Activated CD4-positive, alpha-beta T cell treated with anti-CD3 and anti-CD28 coated beads for 1 hour (primary cell): ENCODE results near the gene IKZF1.

Experiments used
- DNase-seq: peaks from one replicate; pipeline ENCODE4 v3.0.0-alpha.2; 2020

The IKZF1 gene

DNA sequence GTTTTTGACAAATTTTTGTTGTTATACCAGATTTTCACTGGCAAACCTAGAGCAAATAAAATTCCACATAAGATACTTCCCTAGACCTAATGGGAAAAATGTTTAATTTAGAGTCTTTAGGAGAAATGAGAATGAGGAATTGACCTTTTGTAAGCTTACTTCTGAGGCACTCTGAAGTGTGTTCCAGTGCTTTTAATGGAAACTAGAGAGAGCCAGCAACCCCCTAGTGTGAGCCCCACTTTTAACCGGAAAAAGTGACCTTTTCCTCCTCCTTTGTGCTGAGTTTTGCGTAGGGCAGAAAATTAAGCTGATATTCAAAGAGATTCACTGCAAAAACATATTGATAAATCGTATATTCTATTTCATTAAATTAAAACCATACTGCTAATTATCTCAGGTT lies 5.2 kb downstream of the IKZF1 start:
- no peak for DNase-seq

DNA sequence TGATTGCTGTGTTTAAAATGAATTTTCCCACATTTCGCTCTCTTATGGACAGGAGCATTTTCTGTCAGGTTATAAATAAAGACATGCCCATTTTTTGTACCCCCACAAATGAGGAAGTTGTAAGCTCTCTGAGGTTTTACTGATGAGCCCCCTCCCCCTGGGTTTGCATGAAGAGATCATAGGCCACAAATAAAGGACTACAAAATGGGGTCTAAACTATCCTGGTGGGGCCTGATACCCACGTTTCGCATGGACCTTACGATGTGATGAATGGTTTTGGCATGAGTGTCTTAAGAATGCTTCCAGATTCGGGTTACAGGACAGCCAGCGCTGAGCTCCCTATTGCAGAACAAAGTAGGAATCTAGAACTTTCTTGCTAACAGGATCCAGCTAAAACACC lies 5.8 kb downstream of the IKZF1 start:
- no peak for DNase-seq

DNA sequence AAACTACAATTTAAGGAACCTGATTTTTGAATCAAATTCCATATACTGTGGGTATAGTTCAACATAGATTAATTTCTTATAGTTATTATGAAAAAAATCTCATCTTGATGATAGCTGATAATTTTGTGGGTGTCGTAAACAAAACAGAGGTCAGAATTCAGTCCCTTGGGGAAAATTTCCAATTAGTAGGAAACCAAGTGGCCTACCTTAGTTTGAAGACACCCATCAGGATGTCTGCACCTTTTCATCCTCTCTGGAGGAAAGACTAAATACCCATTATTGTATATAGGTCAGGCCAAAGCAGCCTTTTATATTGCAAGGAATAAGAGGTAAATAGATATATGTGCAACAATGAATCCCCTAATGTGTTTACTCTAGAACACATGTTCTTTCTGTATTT lies 6.4 kb downstream of the IKZF1 start:
- DNase-seq = no peak

DNA sequence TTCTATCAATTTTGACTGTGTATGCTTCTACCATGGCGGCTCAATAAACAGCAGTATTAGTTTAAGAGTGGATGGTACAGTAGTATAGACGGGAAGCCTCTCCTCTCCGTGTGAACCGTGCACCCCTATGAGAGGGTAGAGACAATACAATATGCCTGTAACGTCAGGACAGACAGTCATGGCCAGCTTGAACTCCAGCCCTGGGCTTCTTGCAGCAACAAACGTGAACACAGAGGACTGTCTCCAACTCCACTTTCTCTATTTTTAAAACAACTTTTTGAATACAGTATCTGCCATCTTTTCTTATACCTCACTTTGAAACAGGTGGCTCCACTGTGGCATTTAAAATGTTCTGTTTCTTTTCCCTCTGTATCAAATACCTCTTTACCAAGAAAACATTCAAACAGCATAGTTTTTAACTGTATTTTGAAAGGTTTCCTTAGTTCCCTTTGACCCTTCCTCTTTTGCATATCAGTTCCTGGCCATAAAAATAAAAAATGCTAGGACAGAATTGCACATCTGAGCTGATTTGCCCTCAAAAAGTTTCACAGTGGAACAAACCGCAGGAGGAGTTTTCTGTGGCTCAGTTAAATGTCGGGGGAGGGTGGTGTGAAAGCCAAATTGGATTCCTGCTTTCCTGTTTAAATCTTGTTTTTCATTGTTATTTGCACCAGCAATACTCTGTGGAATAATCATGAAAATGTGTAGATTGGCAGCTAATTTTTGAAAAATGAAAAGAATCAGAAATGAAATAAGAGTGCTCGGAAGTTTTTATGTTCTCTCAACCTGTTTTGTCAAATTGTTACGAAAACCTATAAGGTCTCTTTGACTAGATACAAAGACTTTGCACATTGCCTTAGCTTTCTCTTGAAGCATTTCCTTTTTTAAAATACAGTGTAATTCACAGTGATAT lies 8.0 kb downstream of the IKZF1 start:
- DNase-seq = no peak

DNA sequence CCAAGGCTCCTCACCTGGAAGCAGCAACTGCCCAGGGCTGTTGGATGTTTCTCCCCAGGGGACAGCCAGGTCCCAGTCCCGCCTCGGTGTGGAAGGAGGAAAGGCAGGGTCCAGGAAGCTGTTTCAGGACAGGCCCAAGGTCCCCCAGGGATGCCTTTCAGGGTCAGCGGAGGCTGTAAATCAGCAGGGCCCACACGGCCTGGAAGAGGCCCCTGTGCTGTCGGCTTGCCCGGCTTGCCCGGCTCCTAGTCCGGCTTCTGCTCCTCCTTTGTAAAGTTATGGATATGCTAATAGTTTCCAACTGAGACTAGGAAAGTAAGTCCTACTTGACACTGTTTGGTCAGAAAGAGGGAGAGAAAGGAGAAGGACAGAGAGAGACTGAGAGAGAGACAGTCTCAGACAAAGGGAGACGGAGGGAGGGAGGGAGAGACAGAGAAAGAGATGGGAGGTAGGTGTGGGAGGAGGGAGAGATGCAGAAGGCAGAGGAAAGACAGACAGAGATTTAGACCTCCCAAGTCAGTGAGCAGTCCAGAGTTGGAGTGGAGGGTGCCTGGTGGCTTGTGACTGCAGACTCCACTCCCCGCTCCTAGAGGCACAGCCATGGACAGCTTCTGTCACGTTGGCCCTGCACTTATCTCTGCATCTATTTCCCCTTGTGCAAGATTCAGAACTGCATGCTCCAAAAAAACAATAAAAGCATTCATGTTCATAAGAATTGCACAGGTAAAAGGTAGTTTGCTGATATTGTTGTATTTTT lies 10.5 kb downstream of the IKZF1 start:
- DNase-seq = no peak

DNA sequence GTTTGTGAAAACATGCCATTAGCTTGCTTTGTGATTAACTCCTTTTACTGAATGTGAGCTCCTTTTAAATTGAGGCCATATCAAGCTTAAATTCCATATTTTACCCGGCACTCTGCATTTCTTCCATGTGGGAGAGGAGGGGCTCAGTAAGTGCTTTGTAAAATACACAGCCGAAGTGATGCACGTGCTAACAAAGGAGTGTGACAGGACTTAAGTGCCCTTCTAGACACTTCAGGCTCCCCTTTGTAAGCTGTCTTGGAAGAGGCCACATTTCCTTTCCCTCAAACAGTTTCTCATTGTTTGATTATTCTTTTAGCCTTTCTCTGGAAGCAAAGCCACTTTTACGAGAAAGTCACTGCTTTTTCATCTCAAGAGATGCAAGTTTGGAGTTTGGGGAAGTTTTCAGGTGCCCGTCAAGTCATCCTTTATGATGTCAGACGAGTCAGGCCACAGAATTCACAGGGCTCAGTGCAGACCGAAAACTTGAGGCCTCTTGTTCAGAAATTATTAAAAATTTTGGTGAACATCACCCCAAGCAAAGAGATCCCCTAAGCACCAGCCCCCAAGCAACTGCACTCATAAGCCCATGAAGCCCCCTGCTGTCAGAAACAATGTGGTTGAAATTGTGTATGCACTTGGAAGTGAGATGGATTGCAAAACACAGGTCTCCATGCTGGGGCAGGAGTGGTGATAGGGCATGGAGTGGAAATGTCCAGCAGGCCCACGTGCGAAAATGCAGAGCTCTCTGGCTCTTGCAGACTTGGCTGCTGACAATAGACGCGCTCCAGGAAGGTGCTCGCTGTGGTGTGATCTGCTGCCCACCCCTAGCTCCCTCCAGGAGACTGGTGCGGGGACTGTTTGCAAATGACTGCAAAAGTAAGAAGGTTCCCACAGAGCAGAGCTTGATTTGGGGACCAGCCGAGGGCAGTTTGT lies 11.5 kb downstream of the IKZF1 start:
- DNase-seq = no peak

DNA sequence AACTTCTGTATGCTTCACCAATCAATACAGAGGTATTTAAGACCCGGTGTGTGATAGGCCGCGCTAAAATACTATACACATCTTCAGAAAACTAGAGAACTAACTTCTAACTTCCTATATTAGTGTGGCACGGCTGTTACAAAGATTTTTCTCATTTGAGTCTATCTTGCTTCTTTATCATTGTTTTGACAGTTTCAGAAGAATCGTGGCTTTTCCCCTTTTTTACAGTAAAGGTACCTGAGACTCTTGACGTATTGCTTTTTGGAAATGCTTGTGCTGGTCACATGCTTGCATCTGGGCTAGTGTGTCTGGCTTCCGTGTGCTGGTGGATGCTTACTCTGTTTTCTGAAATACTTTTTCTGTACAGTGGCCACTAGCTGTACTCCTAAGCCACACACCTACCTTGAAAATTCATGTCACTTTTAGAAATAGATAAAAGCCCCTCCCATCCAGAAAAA lies 12.7 kb downstream of the IKZF1 start:
- DNase-seq = no peak

DNA sequence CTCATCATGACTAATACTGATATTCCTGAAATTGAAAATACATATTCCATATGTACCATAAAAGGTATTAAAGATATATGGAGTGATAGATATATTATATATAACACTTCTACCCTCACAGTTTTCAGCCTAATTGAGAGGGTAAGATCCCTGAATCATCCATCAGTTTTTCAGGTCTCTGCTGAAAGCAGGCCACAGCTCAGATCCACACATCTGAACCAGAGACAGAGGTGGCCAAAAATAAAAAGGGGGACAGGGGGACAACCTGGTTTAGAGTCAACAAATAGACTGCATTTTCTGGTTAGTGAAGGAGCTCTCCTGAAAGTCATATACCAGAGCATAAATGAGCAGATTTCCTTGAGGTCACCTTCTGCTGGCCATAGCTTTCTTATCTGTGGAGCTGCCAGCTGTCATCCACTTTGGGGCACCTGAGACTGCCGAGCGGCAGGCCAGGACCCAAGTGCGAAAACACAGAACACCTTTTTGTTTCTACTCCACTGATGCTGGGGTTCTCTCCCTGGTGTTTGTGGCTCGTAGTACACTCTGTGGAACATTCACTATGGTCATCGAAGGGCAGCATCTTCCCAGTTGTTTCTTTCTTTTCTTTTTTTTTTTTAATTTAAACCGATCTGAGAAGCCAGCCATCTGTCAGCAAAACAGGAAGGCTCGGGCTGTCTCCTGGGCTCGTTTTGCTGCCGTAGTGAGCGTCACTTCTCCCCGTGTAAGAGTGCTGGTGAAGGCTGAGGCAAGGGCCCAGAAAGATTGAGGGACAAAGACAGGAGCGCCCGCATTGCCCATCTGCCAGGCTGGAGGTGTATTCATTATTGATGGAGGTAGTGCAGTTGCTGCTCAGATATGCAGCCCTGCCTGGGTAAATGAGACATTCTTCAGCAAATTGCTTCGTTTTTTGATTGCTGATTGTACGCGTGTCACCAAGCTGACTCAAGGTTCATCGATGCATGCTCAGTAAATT lies 13.5 kb downstream of the IKZF1 start:
- DNase-seq = no peak

DNA sequence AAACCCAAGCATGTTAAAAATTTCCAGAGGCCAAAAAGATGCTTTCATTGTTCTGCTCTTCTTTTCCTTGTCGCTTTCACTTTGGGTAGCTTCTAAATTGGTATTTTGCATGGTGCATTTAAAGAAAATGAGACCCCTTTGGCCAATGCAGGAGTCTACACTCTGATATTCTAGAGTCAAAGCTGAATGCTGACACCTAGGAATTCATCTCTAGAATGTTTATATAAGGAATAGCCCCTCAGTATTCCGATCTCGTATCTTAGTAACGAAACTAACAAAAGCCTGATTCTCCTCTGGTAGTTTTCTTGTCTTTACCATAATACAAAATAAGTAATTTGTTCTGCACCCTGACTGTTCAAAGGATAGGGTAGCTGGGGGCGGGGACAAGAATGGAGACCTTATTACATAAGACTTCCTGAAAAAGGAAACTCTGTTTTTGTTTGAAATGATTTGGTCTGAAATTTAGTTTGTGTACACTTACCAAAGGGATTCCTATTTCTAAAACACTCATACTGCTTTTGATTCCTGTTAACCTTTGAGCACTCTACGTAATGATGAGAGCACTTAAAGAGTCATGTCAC lies 17.1 kb downstream of the IKZF1 start:
- DNase-seq = no peak

DNA sequence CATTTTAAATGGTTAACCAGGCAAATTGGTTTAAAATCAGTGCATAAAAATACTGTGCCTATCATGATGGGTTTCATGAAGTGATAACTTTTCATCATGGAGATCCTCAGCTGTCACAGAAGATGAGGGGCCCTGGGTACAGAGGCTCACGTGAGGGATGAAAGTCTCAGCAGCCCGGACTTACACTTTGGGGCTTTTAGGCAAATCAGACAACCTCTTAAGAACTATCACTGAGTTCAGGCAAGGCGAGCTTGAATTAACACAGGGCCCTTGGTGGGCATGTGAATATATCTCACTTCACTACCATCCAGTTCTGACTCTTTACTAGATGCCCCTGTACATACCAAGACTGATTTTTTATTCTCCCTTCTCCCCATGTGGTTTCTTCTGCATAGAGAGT lies 19.6 kb downstream of the IKZF1 start:
- DNase-seq = no peak

DNA sequence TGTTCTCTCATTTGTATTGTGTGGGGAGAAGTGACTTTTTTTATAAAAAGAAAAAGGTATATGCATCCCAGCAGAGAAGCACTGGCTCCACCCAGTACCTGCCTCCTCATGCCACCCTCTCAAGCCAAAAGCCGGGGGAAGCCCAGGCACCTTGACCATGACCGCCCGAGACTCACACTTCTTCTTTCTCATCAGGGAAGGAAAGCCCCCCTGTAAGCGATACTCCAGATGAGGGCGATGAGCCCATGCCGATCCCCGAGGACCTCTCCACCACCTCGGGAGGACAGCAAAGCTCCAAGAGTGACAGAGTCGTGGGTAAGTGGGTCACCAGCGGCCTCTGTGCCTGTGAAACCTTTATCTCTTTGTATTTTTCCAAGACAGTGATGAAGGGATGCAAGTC lies 22.9 kb downstream of the IKZF1 start:
- DNase-seq = no peak

DNA sequence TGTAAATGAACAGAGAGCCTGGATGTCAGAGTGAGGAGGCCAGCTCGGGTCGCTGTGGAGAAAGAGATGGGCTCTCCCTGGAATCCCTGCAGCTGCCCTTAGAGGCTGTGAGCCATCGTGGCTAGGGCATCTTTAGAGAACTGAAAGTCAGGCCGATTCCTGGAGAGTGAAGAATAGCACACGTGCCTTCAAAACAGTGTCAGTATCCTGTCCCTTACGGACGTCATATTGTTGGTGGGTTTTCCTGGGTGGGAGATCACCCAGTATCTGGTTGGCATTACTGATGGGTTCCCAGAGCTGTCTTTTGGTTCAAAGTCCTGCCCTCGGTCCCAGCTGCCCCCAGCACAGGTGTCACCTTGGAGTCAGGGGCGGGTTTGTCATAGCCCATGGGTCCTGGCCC lies 25.3 kb downstream of the IKZF1 start:
- no peak for DNase-seq

DNA sequence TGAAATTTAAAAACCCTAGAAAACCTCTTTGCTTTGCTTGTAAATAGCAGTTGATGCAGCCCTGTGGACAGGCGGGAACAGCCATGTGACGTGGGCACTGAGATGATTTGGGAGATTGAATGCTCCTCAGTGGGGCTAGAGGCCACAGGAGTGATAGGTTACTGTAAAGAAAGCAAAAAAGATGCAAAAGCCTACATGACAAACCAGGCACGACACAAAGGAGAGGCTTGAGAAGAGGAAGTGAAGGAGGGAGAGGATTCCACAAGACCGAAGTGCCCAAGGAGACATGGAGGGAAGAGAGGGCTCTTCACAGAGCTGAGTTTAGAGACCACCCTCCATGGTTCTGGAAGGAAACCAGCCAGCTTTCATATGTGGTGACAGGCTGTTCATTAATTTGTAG lies 25.7 kb downstream of the IKZF1 start:
- no peak for DNase-seq

DNA sequence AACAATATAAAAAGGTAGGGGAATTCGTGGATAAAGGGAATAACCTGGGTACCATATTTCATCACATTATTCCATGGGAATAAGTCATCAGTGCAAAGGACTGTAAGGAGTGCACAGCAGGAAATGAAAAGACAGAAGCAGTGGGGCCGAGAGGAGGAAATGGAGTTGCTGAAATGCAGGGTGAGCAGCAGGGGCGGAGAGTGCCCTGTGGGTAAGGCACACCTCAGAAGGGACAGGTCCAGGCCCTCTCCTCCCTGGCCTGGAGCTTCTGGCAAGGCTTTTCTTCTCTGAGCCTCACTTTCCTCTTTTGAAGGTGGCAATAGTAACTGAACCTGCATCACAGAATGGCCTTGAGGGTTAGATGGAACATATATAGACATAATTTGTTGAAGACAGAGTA lies 26.2 kb downstream of the IKZF1 start:
- DNase-seq = no peak

DNA sequence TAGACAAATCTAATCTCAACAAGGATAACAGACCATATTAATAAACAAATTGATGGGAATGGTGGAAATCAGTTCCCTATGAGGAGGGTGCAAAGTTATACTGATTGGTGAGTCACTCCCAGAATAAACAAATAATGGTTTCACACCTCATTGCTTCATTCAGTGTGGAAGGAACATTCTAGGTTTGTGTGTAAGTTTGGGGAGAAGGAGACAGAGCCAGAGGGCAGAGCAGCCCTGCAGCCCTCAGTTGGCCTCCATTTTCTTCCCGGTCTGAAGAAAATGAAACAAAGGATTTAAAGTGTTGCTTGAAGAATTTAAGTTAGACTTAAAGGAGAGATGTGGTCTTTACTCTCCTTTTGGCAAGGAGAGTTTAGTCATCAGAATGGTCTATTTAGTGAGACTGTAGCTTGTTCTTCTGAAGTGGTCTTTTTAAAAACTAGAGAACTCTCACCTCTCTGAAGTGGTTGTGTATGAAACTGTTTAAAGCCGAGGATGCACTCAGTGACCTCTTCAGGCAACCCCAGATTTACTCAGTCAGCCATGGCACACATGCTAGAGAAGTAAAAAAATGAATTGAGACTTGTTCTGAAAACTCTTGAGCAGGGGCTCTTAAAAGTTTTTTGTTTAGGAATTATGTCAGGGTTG lies 27.2 kb downstream of the IKZF1 start:
- DNase-seq = no peak

DNA sequence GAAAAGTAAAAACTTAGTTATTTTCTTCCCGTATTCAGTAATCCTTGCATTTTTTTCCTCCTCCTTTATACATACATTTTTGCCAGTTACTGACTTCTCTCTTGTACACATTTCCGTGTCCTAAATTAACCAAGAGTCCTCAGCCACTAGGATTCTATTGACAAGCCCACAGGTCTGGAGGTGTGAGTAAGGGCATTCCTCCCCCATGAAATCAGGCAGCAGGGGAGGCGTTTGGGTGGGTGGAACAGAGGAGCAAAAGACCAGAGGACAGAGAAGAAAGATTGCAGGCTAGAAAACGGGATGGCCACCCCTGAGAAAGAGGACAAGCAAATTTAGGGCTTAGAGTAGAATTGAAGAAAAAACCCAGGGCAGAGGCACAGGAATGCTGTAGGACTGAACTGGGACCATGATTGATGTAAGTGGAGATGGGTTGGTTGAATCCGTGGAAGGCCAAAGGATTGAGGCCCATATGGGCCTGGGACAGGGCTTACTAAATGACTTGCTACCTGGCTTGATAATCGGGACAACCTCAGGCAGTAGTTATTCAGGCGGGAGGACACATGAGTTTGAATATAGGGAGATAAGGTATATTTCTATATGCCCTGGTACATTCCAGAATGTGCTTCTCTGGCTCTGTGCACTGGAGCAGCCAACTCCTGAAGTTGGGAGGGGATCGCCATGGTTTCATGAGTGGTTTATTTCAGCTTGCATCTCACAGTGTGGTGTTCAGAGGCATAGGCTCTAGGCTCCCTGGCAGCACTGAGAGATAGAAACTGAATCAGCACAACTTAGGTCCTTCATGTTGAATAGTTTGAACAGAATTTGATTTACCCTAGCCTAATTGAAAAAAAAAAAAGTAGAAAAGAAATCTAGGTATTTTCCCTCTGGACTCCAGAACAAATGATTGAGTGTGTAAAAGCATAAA lies 28.0 kb downstream of the IKZF1 start:
- DNase-seq = no peak

DNA sequence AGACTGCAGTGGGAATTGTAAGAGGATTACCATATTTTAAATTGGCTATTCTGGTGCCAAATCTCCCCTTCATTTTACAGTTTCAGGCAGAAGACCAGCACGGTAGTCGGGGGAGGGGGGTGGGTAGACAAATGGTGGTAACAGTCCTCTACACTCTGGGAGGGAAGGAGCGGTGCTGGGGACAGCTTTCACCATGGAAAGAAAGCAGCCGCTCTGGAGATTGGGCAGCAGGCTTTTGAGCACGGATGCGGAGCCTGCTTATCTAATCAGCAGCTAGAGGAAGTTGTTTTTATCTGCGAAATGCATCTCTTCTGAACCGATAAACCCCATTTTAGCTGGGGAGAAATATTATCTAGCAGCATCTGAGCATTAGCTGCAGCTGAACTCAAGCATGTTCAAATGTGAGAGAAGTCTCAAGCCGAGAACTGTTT lies 28.7 kb downstream of the IKZF1 start:
- no peak for DNase-seq

DNA sequence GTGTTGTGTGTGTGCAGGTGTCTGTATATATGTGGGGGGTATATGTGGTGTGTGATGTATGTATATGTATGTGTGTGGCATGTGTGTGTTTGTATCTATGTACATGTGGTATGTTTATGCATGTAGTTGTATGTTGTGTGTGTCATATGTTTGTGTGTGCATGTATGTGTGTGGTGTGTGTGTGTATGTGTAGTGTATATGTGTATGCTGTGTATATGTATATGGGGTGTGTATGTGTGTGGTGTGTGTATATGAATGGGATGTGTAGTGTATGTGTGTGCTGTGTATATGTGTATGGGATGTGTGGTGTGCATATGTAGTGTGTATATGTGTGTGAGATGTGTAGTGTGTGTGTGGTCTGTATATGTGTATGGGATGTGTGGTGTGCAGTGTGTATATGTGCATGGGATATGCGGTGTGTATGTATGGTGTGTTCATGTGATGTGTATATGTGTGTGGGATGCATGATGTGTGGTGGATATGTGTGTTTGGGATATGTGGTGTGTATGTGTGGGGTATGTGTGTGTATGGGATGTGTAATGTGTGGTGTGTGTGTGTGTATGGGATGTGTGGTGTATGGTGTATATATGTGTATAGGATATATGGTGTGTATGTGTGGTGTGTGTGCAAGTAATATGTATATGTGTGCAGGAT lies 30.0 kb downstream of the IKZF1 start:
- DNase-seq = no peak

DNA sequence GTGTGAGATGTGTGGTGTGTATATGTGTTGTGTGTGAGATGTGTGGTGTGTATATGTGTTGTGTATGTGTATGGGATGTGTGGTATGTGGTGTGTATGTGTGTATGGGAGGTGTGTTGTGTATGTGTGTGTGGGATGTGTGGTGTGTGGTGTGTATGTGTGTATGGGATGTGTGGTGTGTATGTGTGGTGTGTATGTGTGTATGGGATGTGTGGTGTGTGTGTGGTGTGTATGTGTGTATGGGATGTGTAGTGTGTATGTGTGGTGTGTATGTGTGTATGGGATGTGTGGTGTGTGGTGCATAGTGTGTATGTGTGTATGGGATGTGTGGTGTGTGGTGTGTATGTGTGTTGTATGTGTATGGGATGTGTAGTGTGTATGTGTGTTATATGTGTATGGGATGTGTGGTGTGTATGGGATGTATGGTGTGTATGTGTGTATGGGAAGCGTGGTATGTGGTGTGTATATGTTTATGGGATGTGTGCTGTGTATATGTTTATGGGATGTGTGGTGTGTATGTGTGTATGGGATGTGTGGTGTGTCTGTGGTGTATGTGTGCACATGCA lies 30.8 kb downstream of the IKZF1 start:
- no peak for DNase-seq
